ENCODE measurements around the gene NAPEPLD.

GRCh38 chr7:103065667-103066066 is 83.2 kb downstream of the NAPEPLD start:
- peak; percentile 74 for TF ChIP-seq CTCF (conservative IDR thresholded peaks at IDR 0.05; ENCODE audit: low read depth, low read length)
- TF ChIP-seq EZH2 (IDR thresholded peaks at IDR 0.05; ENCODE audit: borderline replicate concordance, low read depth, low read length, poor library complexity, severe bottlenecking), result no peak
